OCI-LY1 (cell line): Measurements from ENCODE around the gene SRBD1.

ENCODE experiments used
- EZH2 ChIP-seq: fragments of 200-600 bp; sonication (generic), shearing (Covaris generic); IDR thresholded peaks from 2 replicates; pipeline ENCODE4 v1.8.0; 2017; ENCODE audit warnings: borderline replicate concordance, mixed run types, mild to moderate bottlenecking, antibody characterized with exemption, low read length, moderate library complexity, mixed read lengths
- TF ChIP-seq, protein P1 (sequence below): fragments of 200-600 bp; sonication (generic), shearing (Covaris generic); IDR thresholded peaks from 2 replicates; pipeline ENCODE4 v1.5.1; 2017; ENCODE audit warnings: mild to moderate bottlenecking, antibody characterized with exemption, low read length, moderate library complexity, mixed read lengths

DNA sequence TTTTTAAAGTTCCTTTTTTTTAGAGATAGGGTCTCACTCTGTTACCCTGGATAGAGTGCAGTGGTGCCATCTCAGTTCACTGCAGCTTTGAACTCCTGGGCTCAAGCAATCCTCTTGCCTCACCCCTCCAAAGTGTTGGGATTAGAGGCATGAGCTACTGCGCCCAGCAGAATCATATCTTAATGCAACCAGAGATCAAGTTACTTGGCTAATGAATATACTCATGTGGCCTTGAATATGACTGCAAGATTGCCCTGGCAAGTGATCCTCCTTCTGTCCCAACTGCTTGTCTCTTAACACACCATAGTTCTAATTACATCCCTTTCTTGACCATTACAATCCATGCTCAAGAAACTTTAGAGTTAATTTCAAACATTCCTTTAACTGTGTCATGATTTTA lies 133.5 kb downstream of the SRBD1 start:
- TF ChIP-seq, protein P1, sequence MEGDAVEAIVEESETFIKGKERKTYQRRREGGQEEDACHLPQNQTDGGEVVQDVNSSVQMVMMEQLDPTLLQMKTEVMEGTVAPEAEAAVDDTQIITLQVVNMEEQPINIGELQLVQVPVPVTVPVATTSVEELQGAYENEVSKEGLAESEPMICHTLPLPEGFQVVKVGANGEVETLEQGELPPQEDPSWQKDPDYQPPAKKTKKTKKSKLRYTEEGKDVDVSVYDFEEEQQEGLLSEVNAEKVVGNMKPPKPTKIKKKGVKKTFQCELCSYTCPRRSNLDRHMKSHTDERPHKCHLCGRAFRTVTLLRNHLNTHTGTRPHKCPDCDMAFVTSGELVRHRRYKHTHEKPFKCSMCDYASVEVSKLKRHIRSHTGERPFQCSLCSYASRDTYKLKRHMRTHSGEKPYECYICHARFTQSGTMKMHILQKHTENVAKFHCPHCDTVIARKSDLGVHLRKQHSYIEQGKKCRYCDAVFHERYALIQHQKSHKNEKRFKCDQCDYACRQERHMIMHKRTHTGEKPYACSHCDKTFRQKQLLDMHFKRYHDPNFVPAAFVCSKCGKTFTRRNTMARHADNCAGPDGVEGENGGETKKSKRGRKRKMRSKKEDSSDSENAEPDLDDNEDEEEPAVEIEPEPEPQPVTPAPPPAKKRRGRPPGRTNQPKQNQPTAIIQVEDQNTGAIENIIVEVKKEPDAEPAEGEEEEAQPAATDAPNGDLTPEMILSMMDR: no peak
- no peak for TF ChIP-seq EZH2
